Activated effector memory CD4-positive, alpha-beta T cell treated with anti-CD3 and anti-CD28 coated beads, Interleukin-2, amount 50 U/mL, for 16 hours (primary cell): Measurements from ENCODE around the gene SLC8A1.

Experiments used
- DNase-seq: peaks from one replicate; pipeline ENCODE4 v3.0.0-alpha.2; 2020

Gene SLC8A1

GRCh38 chr2:40300391-40300790 is 151.5 kb downstream of the SLC8A1 start:
- DNase-seq, result no peak

GRCh38 chr2:40299781-40300180 is 152.1 kb downstream of the SLC8A1 start:
- no peak for DNase-seq

GRCh38 chr2:40299173-40299572 is 152.7 kb downstream of the SLC8A1 start:
- no peak for DNase-seq

GRCh38 chr2:40298026-40298425 is 153.9 kb downstream of the SLC8A1 start:
- no peak for DNase-seq

GRCh38 chr2:40292291-40292690 is 159.6 kb downstream of the SLC8A1 start:
- no peak for DNase-seq

- no peak for DNase-seq
Observed at GRCh38 chr2:40289771-40290404, 162.0 kb downstream of the SLC8A1 start.

- DNase-seq, result no peak
Observed at GRCh38 chr2:40287773-40288172, 164.1 kb downstream of the SLC8A1 start.

GRCh38 chr2:40287195-40287594 is 164.7 kb downstream of the SLC8A1 start:
- DNase-seq, result no peak

- DNase-seq, result no peak
Observed at GRCh38 chr2:40286721-40287120, 165.2 kb downstream of the SLC8A1 start.

- no peak for DNase-seq
Observed at GRCh38 chr2:40285391-40285790, 166.5 kb downstream of the SLC8A1 start.

GRCh38 chr2:40284797-40285196 is 167.1 kb downstream of the SLC8A1 start:
- no peak for DNase-seq

GRCh38 chr2:40283111-40283909 is 168.6 kb downstream of the SLC8A1 start:
- no peak for DNase-seq

- no peak for DNase-seq
Observed at GRCh38 chr2:40282428-40282827, 169.5 kb downstream of the SLC8A1 start.

GRCh38 chr2:40281021-40281940 is 170.6 kb downstream of the SLC8A1 start:
- no peak for DNase-seq

- DNase-seq, result no peak
Observed at GRCh38 chr2:40279482-40279881, 172.4 kb downstream of the SLC8A1 start.

- no peak for DNase-seq
Observed at GRCh38 chr2:40279001-40279400, 172.9 kb downstream of the SLC8A1 start.

- DNase-seq, result no peak
Observed at GRCh38 chr2:40276076-40276475, 175.8 kb downstream of the SLC8A1 start.

GRCh38 chr2:40274270-40274669 is 177.6 kb downstream of the SLC8A1 start:
- DNase-seq, result no peak

- DNase-seq, result no peak
Observed at GRCh38 chr2:40273734-40274182, 178.1 kb downstream of the SLC8A1 start.

GRCh38 chr2:40271094-40271493 is 180.8 kb downstream of the SLC8A1 start:
- no peak for DNase-seq

- DNase-seq, result no peak
Observed at GRCh38 chr2:40270372-40270771, 181.5 kb downstream of the SLC8A1 start.

GRCh38 chr2:40268566-40268965 is 183.3 kb downstream of the SLC8A1 start:
- no peak for DNase-seq

GRCh38 chr2:40266201-40266600 is 185.7 kb downstream of the SLC8A1 start:
- no peak for DNase-seq
